Neural progenitor cell (in vitro differentiated cells): ENCODE results near the gene CAPN10.

Experiments
- EZH2 ChIP-seq: fragments of 200-600 bp; sonication (generic); IDR thresholded peaks from 2 replicates; pipeline ENCODE4 v1.6.1; 2017; ENCODE audit warnings: antibody characterized with exemption, mild to moderate bottlenecking, moderate library complexity
- TF ChIP-seq, protein P1 (sequence below): fragments of 200-600 bp; sonication (generic); IDR thresholded peaks from 2 replicates; pipeline ENCODE4 v1.5.1; 2017; ENCODE audit warnings: antibody characterized with exemption, mild to moderate bottlenecking

DNA sequence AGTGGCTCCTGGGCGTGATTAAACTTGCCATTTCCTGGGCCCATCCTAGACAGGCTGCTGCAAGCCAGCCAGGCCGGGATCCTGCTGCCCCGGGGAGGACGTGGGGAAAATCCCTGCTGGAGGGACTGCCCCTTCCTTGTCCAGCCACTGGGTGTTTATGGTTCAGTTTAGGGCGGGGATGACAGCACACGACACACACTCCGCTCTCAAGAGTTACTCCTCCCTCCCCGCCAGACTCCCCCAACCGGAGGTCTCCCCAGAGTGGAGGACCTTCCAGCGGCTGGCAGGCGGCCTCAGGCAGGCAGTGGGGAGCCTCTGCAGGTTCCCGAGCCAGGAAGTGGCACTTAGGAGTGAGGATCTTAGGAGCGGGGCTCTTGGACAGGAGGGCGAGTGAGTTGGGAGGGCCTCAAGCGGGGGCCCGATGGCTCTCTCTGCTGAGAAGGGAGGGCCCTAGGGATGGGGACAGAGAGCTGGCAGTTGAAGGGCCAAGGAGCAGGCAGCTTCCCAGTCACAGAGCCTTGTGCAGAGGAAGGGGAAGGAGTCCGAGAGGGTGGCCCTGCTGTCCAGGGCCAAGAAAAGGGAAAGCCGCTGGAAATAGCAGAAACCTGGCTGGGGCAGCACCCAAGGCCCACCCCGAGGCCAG is 33.1 kb downstream of the CAPN10 start:
- TF ChIP-seq, protein P1, sequence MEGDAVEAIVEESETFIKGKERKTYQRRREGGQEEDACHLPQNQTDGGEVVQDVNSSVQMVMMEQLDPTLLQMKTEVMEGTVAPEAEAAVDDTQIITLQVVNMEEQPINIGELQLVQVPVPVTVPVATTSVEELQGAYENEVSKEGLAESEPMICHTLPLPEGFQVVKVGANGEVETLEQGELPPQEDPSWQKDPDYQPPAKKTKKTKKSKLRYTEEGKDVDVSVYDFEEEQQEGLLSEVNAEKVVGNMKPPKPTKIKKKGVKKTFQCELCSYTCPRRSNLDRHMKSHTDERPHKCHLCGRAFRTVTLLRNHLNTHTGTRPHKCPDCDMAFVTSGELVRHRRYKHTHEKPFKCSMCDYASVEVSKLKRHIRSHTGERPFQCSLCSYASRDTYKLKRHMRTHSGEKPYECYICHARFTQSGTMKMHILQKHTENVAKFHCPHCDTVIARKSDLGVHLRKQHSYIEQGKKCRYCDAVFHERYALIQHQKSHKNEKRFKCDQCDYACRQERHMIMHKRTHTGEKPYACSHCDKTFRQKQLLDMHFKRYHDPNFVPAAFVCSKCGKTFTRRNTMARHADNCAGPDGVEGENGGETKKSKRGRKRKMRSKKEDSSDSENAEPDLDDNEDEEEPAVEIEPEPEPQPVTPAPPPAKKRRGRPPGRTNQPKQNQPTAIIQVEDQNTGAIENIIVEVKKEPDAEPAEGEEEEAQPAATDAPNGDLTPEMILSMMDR = no peak
- no peak for TF ChIP-seq EZH2
